ENCODE results near the gene RGS12. TPM values are rescaled to one million over a fixed set of nuclear protein-coding genes. Genes with fewer than 3 reads are reported as not detected.

Gene RGS12
- total RNA-seq, 1 donor from 2014 or later, result 13.4 TPM

DNA sequence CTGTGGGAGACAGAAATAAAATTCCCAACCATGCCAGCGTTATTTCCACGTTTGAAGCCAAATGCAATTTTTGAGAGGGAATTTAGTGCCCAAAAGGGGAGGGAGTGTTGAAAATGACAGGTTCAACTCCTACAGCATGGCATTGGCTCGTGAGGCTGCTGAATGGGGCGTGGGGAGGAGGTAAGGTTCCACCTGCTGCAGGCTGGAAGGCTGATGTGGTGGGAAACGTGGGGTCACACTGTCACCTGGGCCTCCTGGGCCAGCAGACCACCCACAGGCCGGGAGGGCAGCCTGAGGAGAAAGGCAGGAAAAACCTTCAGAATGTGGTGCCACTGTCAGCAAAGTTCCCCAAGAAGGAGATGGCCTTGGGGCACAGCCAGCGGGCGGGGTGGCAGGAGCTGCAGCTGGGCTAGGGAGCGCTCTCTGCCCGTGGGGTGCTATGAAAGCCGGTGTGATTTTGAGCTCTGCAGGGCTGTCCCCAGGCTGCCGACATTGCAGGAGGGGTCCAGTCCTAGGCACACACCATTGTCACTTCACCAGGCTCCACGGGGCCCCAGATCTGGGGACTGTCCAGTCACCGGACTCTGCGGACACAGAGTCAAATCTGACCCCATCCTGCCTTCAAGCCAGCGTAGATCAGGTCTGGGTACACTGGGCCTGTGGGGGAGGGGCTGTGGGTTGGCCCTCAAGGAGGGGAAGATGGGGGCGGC, 24.3 kb upstream of the RGS12 start:
- peak; percentile 9 for DNase-seq
- intact Hi-C loops (cut with micrococcal nuclease), result no loop called here

DNA sequence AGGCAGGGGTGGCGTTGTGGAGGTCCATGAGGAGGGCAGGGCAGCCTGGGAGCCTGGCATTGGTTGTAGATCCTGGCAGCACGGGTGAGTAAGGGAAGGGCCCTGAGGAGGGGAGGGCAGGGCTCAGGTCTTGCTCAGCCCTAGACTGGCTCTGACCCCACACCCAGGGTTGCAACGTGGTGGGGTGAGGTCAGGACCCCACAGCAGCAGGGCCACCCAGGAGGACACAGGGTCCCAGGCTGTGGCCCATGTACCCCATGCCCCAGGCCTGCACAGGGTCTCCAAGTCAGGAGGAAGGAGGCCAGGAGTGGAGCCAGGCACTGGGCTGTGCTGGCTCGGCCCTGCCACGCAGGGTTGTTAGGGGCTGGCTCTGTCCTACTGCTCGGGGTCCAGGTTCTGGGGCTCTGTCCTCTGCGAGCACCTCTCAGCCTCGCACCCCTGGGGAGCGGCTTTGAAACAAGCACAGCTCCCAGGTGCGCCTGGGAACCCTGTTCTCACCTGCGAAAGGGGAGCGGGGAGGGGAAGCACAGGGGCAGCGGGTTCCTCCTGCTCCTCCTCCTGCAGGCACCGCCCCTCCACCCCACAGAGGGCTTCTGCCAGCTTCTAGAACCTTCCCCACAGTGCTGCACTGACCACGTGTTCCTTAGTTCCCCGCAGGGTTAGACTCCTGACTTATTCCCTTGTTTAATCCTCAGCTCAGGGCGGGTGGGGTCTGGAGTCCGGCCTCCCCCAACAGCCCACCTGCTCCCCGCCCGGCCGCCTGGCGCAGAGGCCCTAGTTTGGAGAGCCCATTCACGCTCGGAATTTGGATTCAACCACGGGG, 23.5 kb upstream of the RGS12 start:
- Histone ChIP-seq H3K36me3 (no peaks in the 10 kb centered on the region), H3K27me3 (ENCODE audit: low read depth) (no peaks in the 10 kb centered on the region), H3K27ac (replicated peaks) (peak overlapping the region; percentile 75), H3K9me3 (replicated peaks) (peaks cover 13% of the 10 kb centered on the region), H3K4me1 (peaks cover 18% of the 10 kb centered on the region), H3K4me3 (no peak overlapping the region)
- intact Hi-C loops (cut with micrococcal nuclease), result no loop called here
- DNase-seq, result peak; percentile 9
- TF ChIP-seq, protein P1, sequence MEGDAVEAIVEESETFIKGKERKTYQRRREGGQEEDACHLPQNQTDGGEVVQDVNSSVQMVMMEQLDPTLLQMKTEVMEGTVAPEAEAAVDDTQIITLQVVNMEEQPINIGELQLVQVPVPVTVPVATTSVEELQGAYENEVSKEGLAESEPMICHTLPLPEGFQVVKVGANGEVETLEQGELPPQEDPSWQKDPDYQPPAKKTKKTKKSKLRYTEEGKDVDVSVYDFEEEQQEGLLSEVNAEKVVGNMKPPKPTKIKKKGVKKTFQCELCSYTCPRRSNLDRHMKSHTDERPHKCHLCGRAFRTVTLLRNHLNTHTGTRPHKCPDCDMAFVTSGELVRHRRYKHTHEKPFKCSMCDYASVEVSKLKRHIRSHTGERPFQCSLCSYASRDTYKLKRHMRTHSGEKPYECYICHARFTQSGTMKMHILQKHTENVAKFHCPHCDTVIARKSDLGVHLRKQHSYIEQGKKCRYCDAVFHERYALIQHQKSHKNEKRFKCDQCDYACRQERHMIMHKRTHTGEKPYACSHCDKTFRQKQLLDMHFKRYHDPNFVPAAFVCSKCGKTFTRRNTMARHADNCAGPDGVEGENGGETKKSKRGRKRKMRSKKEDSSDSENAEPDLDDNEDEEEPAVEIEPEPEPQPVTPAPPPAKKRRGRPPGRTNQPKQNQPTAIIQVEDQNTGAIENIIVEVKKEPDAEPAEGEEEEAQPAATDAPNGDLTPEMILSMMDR (IDR thresholded peaks at IDR 0.05; ENCODE audit: borderline replicate concordance), result no peak

More for the DNA sequence above, 24.3 kb upstream of the RGS12 start:
- Histone ChIP-seq H3K36me3 (no peaks in the 10 kb centered on the region), H3K9me3 (replicated peaks) (peaks cover 8% of the 10 kb centered on the region), H3K4me3 (no peak overlapping the region), H3K27ac (replicated peaks) (no peak overlapping the region), H3K4me1 (peaks cover 18% of the 10 kb centered on the region), H3K27me3 (ENCODE audit: low read depth) (no peaks in the 10 kb centered on the region)
- TF ChIP-seq, protein P1 (IDR thresholded peaks at IDR 0.05; ENCODE audit: borderline replicate concordance), result no peak

DNA sequence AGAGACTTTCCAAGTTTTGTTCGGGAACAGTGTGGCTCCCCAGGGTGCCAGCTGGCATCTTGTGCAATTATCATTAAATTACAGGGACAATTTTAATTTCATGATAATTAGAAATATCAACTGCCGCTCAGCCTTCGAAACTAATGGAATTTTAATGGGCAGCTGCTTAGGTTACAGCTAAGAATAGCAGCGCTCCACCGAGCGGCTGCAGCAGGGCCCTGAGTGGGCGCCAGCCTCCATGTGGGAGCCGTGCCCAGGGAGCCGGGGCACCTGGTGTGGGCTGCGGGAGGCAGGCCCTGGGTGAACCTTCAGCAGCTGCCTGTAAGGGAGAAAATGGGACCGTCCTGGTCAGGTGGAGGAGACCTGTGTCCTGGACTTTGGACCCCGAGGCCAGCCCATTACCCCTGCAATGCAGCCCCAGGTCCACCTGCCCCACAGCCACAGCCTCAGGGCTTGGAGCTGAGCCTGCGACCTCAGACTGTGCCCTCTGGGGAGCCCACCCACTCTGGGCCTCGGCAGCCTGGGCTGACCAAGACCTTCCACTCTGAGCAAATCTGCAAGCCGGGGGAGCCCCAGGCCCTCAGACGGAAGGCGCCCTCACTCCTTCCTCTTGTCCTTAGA, 22.7 kb upstream of the RGS12 start:
- intact Hi-C loops (cut with micrococcal nuclease), result no loop called here
- H3K36me3 ChIP-seq, result no peaks in the 10 kb centered on the region
- H3K4me1 ChIP-seq, result peaks cover 18% of the 10 kb centered on the region
- TF ChIP-seq, protein P1 (IDR thresholded peaks at IDR 0.05; ENCODE audit: borderline replicate concordance), result no peak
- no peak overlapping the region for H3K4me3 ChIP-seq
- DNase-seq, result peak; percentile 71
- H3K27ac ChIP-seq (replicated peaks), result peak overlapping the region; percentile 75
- H3K9me3 ChIP-seq (replicated peaks), result peaks cover 13% of the 10 kb centered on the region
- no peaks in the 10 kb centered on the region for H3K27me3 ChIP-seq (ENCODE audit: low read depth)

DNA sequence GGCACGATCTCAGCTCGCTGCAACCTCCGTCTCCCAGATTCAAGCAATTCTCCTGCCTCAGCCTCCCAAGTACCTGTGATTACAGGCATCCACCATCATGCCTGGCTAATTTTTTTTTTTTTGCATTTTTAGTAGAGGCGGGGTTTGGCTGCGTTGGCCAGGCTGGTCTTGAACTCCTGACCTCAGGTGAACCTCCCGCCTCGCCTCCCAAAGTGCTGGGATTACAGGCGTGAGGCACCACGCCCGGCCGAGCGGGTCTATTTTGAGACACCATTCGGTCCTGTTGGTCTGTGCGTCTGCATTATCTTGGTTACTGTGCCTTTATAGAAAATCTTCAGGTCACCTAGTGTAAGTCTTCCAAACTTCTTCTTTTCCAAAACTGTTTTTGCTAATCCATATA, 21.7 kb upstream of the RGS12 start:
- Histone ChIP-seq H3K9me3 (replicated peaks) (peaks cover 13% of the 10 kb centered on the region), H3K36me3 (no peaks in the 10 kb centered on the region), H3K27me3 (ENCODE audit: low read depth) (no peaks in the 10 kb centered on the region), H3K27ac (replicated peaks) (no peak overlapping the region), H3K4me1 (peaks cover 18% of the 10 kb centered on the region), H3K4me3 (no peak overlapping the region)
- intact Hi-C loops (cut with micrococcal nuclease), result no loop called here
- TF ChIP-seq, protein P1 (IDR thresholded peaks at IDR 0.05; ENCODE audit: borderline replicate concordance), result no peak
- DNase-seq, result no peak

DNA sequence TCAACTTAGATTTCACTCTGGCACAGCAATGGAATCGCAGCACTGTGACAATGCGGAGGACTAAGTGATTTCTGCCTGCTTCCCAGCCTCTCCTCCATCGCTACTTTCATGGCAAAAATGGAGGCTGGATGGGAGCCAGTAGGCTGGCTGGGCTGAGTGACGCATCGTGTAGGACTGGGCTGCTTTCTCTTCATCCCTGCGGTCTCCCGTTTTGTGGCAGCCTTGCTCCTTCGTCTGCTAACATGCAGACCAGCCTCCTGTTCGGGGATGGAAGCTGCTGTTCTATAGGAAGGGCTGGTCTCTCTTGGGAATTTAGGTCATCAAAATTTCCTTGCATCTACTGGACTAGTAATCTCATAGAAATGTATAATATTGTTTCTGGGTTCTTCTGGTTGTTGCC, 15.8 kb upstream of the RGS12 start:
- H3K4me3 ChIP-seq, result no peak overlapping the region
- no peak for DNase-seq
- intact Hi-C loops (cut with micrococcal nuclease), result no loop called here

More for the DNA sequence above, 15.8 kb upstream of the RGS12 start:
- no peaks in the 10 kb centered on the region for H3K36me3 ChIP-seq
- peaks cover 21% of the 10 kb centered on the region for H3K9me3 ChIP-seq (replicated peaks)
- H3K4me1 ChIP-seq, result no peaks in the 10 kb centered on the region
- H3K27ac ChIP-seq (replicated peaks), result no peak overlapping the region
- no peaks in the 10 kb centered on the region for H3K27me3 ChIP-seq (ENCODE audit: low read depth)
- TF ChIP-seq, protein P1 (IDR thresholded peaks at IDR 0.05; ENCODE audit: borderline replicate concordance), result no peak

All from left ventricle myocardium inferior (tissue), 1 donor.